ENCODE data around the gene TMEM232.

DNA sequence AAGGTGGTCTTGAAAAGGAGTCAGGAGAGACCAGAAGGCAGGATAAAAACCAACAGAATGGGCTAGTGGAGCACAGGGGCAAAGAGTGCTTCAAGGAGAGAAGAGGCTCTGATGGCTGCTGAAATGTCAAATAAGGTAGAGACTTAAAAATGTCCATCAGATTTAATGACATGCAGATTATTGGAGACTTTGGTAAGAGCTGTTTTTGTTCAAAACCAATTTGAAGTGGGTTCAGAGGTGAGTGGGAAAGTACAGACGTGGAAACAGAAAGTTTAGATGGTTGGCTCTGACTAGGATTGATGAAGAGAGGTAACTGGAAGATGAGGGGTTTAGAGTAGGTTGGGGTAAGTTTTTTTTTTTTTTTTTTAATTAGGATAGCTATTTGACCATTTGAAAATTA, 26.5 kb upstream of the TMEM232 start:
- TF ChIP-seq, protein P1, sequence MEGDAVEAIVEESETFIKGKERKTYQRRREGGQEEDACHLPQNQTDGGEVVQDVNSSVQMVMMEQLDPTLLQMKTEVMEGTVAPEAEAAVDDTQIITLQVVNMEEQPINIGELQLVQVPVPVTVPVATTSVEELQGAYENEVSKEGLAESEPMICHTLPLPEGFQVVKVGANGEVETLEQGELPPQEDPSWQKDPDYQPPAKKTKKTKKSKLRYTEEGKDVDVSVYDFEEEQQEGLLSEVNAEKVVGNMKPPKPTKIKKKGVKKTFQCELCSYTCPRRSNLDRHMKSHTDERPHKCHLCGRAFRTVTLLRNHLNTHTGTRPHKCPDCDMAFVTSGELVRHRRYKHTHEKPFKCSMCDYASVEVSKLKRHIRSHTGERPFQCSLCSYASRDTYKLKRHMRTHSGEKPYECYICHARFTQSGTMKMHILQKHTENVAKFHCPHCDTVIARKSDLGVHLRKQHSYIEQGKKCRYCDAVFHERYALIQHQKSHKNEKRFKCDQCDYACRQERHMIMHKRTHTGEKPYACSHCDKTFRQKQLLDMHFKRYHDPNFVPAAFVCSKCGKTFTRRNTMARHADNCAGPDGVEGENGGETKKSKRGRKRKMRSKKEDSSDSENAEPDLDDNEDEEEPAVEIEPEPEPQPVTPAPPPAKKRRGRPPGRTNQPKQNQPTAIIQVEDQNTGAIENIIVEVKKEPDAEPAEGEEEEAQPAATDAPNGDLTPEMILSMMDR (IDR thresholded peaks at IDR 0.05 in 4 of 5, conservative IDR thresholded peaks at IDR 0.05 in 1 of 5) = no peak
- TF ChIP-seq POLR2A (IDR thresholded peaks at IDR 0.05) = no peak
